HUES6 (cell line): ENCODE measurements around the gene GLT6D1.

Experiments used
- H3K27ac ChIP-seq: 2 replicates; pipeline ENCODE4 v1.7.0; 2013; ENCODE audit warnings: low read depth, mild to moderate bottlenecking, low read length, inconsistent platforms
- H3K27me3 ChIP-seq: 2 replicates; pipeline ENCODE4 v1.6.1; 2013; ENCODE audit warnings: low read length; ENCODE audit not compliant: control insufficient read depth, insufficient read depth
- H3K36me3 ChIP-seq: 2 replicates; pipeline ENCODE4 v1.6.1; 2013; ENCODE audit warnings: low read length; ENCODE audit not compliant: control insufficient read depth, insufficient read depth
- H3K4me1 ChIP-seq: 2 replicates; pipeline ENCODE4 v1.6.1; 2013; ENCODE audit warnings: low read length; ENCODE audit not compliant: control insufficient read depth, insufficient read depth
- H3K4me3 ChIP-seq: 2 replicates; pipeline ENCODE4 v1.5.1; 2013; ENCODE audit warnings: low read depth, low read length
- H3K9ac ChIP-seq: one replicate; pipeline ENCODE4 v1.6.1; 2013; ENCODE audit warnings: mild to moderate bottlenecking, low read length
- H3K9me3 ChIP-seq: 2 replicates; pipeline ENCODE4 v1.6.1; 2013; ENCODE audit warnings: low read depth, low read length; ENCODE audit not compliant: control insufficient read depth, insufficient read depth

Gene GLT6D1

DNA sequence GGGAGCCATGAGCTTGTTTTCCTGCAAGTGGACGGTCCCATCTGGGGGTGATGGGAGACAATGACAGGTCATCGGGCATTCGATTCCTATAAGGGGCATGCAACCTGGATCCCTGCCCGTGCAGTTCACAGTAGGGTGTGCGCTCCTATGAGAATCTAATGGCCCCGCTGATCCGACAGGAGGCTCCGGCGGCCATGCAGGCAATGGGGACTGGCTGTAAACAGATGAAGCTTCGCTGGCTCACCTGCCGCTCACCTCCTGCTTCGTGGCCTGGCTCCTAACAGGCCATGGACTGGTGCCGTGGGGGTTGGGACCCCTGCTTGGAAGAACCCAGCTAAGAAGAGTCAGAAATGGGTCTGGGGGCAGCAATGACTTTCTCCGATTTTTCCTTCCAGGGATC lies 56.8 kb downstream of the GLT6D1 start:
- Histone ChIP-seq H3K4me3 (no peak overlapping the region), H3K4me1 (no peaks in the 10 kb centered on the region)

GRCh38 chr9:135581636-135582426 lies 57.5 kb downstream of the GLT6D1 start:
- Histone ChIP-seq H3K27me3 (no peaks in the 10 kb centered on the region), H3K27ac (no peak overlapping the region), H3K9ac (no peak overlapping the region), H3K4me1 (no peaks in the 10 kb centered on the region), H3K36me3 (no peaks in the 10 kb centered on the region), H3K4me3 (no peak overlapping the region), H3K9me3 (peaks cover 13% of the 10 kb centered on the region)

More for the DNA sequence above, 56.8 kb downstream of the GLT6D1 start:
- H3K36me3 ChIP-seq: no peaks in the 10 kb centered on the region
- no peaks in the 10 kb centered on the region for H3K27me3 ChIP-seq
- H3K9ac ChIP-seq: no peak overlapping the region
- no peak overlapping the region for H3K27ac ChIP-seq
- H3K9me3 ChIP-seq: peaks cover 13% of the 10 kb centered on the region

GRCh38 chr9:135580664-135581380 lies 58.5 kb downstream of the GLT6D1 start:
- Histone ChIP-seq H3K4me1 (no peaks in the 10 kb centered on the region), H3K27me3 (no peaks in the 10 kb centered on the region), H3K36me3 (no peaks in the 10 kb centered on the region), H3K9me3 (peaks cover 13% of the 10 kb centered on the region), H3K27ac (no peak overlapping the region), H3K4me3 (no peak overlapping the region), H3K9ac (no peak overlapping the region)

DNA sequence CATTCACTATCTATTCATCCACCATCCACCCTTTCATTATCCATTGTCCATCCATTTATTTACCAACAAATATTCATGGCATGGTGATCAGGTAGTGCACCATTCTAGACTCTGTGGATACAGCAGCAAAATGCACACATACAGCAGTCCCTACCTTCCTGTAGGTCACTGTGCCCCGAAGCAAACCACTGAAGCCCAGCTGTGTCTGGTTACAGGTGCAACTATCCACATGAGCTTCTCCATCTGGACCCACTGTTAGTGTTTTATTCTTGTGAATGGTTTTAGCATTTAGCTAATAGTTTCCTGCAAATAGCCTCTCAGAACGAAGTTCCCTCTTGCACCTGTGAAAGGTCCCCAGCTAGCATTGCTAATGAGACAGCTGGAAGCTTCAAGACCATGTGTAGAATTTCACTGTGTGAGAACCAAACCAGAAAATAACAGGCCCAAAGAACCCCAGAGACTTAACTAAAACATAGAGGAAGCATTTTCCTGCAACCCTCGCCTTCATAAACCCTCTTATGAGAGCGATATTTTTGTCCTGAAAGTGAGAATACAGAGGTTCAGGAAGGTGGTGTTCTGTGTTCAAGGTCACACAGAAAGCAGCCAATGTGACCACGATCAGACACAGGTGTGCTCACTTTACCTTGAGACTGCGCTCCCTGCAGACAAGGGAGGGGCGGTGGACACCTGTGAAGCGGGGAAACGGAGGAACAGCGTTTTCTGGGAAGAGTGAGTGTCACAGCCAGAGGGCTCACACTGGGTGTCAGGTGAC lies 59.3 kb downstream of the GLT6D1 start:
- Histone ChIP-seq H3K4me1 (no peaks in the 10 kb centered on the region), H3K36me3 (no peaks in the 10 kb centered on the region), H3K4me3 (no peak overlapping the region), H3K27me3 (no peaks in the 10 kb centered on the region), H3K9ac (no peak overlapping the region), H3K27ac (no peak overlapping the region), H3K9me3 (peaks cover 13% of the 10 kb centered on the region)

- Histone ChIP-seq H3K4me1 (no peaks in the 10 kb centered on the region), H3K4me3 (no peak overlapping the region), H3K36me3 (no peaks in the 10 kb centered on the region), H3K27me3 (no peaks in the 10 kb centered on the region), H3K9ac (no peak overlapping the region), H3K27ac (no peak overlapping the region), H3K9me3 (peaks cover 13% of the 10 kb centered on the region)
These were observed 60.0 kb downstream of the GLT6D1 start for GRCh38 chr9:135579356-135579755.

DNA sequence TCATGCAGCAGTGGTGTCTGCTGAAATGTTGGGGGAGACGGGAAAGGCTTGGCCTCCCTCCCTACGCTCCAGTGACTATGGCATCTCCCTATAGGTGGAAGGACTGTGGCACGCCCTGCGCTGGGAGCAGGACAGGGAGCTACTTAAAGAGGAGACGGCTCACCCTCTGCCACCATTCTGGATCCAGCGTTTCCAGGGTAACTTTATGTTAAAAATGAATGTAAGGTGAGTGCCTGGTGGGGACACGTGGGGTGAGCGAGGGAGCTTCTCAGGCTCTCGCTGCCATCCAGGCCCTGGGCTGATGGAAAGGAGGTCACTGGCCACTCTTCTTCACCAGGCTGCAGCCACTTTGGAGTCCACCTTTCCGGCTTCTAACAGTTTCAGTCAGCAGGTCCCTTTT lies 62.1 kb downstream of the GLT6D1 start:
- no peak overlapping the region for H3K9ac ChIP-seq
- H3K4me3 ChIP-seq: no peak overlapping the region
- no peaks in the 10 kb centered on the region for H3K36me3 ChIP-seq
- no peaks in the 10 kb centered on the region for H3K27me3 ChIP-seq
- H3K4me1 ChIP-seq: no peaks in the 10 kb centered on the region
- peaks cover 13% of the 10 kb centered on the region for H3K9me3 ChIP-seq
- no peak overlapping the region for H3K27ac ChIP-seq

DNA sequence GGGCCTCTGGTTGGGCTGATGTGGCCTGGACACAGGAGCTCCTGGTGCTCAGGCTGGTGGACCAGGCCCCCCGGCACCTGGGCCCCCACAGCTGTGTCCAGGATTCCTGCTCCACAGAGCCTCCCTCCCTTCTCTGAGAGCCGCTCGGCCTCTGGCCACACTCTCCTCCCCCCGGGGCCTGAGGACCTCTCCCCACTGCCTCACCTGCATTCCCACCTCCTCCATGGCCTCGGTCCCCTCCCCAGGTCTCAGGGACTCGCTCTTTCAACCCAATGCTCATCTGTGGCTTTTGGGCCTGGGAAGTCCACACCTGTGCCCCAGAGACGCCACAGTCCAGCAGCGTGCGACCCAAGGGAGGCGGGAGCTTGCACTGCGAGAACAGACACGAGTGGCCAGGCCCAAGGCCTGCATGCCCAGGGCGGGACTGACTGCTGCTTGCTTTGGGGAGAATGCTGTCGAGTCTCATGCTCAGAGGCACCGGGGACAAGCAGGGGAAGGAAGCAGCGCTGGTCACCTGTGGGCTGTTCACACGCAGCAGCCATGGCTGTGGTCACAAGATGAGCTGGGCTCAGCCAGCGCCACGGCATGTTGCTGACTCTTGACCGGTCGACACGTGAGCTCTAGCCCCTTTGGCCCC lies 63.2 kb downstream of the GLT6D1 start:
- no peaks in the 10 kb centered on the region for H3K4me1 ChIP-seq
- no peak overlapping the region for H3K27ac ChIP-seq
- H3K27me3 ChIP-seq: no peaks in the 10 kb centered on the region
- H3K9ac ChIP-seq: no peak overlapping the region
- no peak overlapping the region for H3K4me3 ChIP-seq
- H3K36me3 ChIP-seq: no peaks in the 10 kb centered on the region
- H3K9me3 ChIP-seq: peaks cover 8% of the 10 kb centered on the region

DNA sequence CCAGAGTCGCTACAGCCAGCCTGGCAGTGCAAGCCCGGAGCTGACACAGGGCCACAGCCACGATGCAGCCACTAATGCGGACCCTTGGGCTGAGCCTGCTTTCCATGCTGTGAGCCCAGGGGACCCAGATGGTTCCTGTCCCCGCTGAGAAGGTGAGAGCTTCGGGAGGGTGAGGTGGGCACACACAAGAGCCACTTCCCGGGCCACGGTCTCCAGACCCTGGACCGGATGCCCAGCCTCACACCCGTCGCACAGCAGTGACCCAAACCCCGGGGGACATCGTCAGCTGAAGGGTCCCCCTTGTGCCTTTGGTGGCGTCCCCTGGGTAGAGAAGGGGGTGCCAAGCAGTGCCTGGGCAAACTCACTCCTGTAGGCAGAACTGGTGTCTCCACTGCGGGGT lies 64.4 kb downstream of the GLT6D1 start:
- Histone ChIP-seq H3K27ac (no peak overlapping the region), H3K9me3 (peaks cover 6% of the 10 kb centered on the region; the same call in 1 of the 2 replicates), H3K9ac (no peak overlapping the region), H3K4me1 (no peaks in the 10 kb centered on the region), H3K36me3 (no peaks in the 10 kb centered on the region), H3K4me3 (no peak overlapping the region), H3K27me3 (no peaks in the 10 kb centered on the region)

DNA sequence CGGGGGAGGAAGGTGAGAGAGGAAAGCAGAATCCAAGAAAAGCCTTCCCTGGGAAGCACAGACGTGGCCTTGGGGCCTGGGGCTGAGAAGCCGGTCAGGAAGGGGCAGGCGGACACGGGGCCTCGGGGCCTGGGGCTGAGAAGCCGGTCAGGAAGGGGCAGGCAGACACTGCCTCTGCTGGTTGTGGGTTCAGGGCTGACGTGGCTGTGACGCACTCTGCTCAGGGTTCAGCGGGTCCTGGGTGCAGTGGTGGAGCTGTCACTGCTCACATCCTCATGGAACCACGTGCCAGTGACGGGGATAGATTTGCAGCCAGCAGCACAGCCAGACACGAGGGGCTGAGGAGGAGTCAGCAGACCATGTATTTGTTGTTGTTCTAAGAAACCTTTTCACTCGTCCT lies 65.0 kb downstream of the GLT6D1 start:
- H3K9ac ChIP-seq: no peak overlapping the region
- no peaks in the 10 kb centered on the region for H3K4me1 ChIP-seq
- H3K9me3 ChIP-seq: peaks cover 10% of the 10 kb centered on the region
- no peak overlapping the region for H3K4me3 ChIP-seq
- H3K27me3 ChIP-seq: no peaks in the 10 kb centered on the region
- H3K27ac ChIP-seq: no peak overlapping the region
- H3K36me3 ChIP-seq: no peaks in the 10 kb centered on the region
